Parathyroid adenoma (tissue), 2 donors: ENCODE measurements around the gene LRTM2.

ENCODE experiments used
- H2AFZ ChIP-seq: fragments of 300-600 bp; sonication (generic); one replicate; pipeline ENCODE4 v1.7.0; 2017; ENCODE audit warnings: antibody characterized with exemption, mild to moderate bottlenecking
- H3K27ac ChIP-seq: fragments of 300-600 bp; sonication (generic); one replicate; pipeline ENCODE4 v1.7.0; 2017
- H3K27me3 ChIP-seq: fragments of 300-600 bp; sonication (generic); one replicate; pipeline ENCODE4 v1.7.0; 2017; ENCODE audit warnings: low read length; ENCODE audit not compliant: control insufficient read depth, insufficient read depth
- H3K36me3 ChIP-seq: fragments of 300-600 bp; sonication (generic); one replicate; pipeline ENCODE4 v1.7.0; 2017; ENCODE audit warnings: low read length; ENCODE audit not compliant: control insufficient read depth, insufficient read depth
- H3K4me1 ChIP-seq: fragments of 300-600 bp; sonication (generic); one replicate; pipeline ENCODE4 v1.7.0; 2017; ENCODE audit warnings: control low read depth
- H3K4me2 ChIP-seq: fragments of 300-600 bp; sonication (generic); one replicate; pipeline ENCODE4 v1.7.0; 2017; ENCODE audit warnings: low read length
- H3K4me3 ChIP-seq: fragments of 300-600 bp; sonication (generic); one replicate; pipeline ENCODE4 v1.7.0; 2017; ENCODE audit warnings: low read depth, low read length
- H3K79me2 ChIP-seq: fragments of 300-600 bp; sonication (generic); one replicate; pipeline ENCODE4 v1.7.0; 2017; ENCODE audit warnings: control low read depth
- H3K9ac ChIP-seq: fragments of 300-600 bp; sonication (generic); one replicate; pipeline ENCODE4 v1.7.0; 2017; ENCODE audit warnings: mild to moderate bottlenecking
- H3K9me3 ChIP-seq: fragments of 300-600 bp; sonication (generic); one replicate; pipeline ENCODE4 v1.7.0; 2017; ENCODE audit warnings: low read length; ENCODE audit not compliant: control insufficient read depth
- TF ChIP-seq, protein P1 (sequence below): fragments of 300-600 bp; sonication (generic); IDR thresholded peaks from one replicate; pipeline ENCODE4 v1.7.0; 2017; ENCODE audit warnings: antibody characterized with exemption, mild to moderate bottlenecking
- donor health status: primary hyperparathyroidism.

The LRTM2 gene

DNA sequence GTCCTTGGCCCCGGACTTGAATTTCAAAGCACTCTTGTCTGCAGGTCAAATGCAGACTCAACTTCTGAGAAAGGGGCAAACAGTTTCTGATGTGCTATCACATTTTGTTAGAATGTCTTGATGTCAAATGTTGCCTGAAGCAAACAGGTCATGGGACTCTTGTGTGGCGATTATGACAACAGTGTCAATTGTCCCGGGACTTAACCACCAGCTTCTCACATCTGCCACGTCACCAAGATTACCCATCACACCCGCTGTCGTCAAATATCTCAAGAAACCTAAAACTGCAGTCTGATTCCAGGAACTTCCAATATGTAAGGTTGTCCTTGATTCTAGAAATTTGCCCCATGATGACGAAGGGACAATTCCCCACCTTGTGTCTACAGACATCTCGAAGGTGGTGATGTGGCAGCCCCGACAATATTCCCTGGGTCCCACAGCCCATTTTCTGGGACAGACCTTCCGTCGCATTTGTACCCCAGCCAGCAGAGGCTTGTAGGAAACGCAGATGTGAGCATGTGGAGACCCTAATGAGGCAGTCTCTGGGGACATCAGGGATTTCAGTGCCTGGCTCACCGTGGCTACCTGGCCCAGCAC, 21.3 kb downstream of the LRTM2 start:
- H3K4me3 ChIP-seq: no peak overlapping the region
- no peaks in the 10 kb centered on the region for H3K36me3 ChIP-seq
- TF ChIP-seq, protein P1, sequence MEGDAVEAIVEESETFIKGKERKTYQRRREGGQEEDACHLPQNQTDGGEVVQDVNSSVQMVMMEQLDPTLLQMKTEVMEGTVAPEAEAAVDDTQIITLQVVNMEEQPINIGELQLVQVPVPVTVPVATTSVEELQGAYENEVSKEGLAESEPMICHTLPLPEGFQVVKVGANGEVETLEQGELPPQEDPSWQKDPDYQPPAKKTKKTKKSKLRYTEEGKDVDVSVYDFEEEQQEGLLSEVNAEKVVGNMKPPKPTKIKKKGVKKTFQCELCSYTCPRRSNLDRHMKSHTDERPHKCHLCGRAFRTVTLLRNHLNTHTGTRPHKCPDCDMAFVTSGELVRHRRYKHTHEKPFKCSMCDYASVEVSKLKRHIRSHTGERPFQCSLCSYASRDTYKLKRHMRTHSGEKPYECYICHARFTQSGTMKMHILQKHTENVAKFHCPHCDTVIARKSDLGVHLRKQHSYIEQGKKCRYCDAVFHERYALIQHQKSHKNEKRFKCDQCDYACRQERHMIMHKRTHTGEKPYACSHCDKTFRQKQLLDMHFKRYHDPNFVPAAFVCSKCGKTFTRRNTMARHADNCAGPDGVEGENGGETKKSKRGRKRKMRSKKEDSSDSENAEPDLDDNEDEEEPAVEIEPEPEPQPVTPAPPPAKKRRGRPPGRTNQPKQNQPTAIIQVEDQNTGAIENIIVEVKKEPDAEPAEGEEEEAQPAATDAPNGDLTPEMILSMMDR: no peak
- H2AFZ ChIP-seq: no peak overlapping the region
- H3K27ac ChIP-seq: no peak overlapping the region
- H3K9me3 ChIP-seq: no peaks in the 10 kb centered on the region
- no peaks in the 10 kb centered on the region for H3K27me3 ChIP-seq
- H3K4me2 ChIP-seq: no peak overlapping the region
- H3K79me2 ChIP-seq: no peaks in the 10 kb centered on the region
- H3K9ac ChIP-seq: no peak overlapping the region
- H3K4me1 ChIP-seq: peaks cover 7% of the 10 kb centered on the region

DNA sequence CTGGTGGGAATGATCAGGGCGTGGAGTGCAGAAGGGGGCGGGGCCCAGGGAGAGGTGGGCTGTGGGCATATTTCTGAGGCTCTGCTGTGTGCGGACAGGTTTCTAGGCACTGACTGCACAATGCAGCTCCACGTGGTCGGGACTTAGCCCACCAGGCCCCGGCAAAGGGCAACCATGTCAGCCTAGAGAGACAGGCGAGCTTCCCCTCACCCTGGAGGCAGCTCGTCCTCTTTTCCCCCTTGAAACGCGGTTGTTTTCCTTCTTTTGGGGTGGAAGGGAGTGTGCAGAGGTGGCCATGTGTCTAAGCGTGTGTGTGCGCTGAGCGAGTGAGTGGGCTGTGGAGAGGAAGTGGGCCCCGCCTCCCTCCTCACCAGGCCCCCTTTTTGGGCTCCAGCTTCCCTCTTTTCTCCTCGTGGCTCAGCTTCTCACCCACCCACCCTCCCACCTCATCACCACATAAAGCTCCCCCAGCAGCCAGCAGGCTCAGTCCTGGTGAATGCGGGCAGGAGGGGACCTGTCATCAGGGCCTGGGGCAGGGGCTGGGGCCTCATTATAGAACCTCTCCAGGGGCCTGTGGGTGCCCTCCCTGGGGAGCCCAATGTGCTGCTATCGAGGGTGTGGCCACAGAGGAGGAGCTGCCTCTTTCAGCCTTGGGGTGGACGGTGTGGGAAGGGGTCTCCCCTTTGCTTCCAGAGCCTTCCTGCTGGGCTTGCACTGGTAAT, 22.0 kb downstream of the LRTM2 start:
- H3K27me3 ChIP-seq: no peaks in the 10 kb centered on the region
- no peaks in the 10 kb centered on the region for H3K36me3 ChIP-seq
- H3K27ac ChIP-seq: no peak overlapping the region
- no peaks in the 10 kb centered on the region for H3K79me2 ChIP-seq
- no peaks in the 10 kb centered on the region for H3K9me3 ChIP-seq
- no peak overlapping the region for H2AFZ ChIP-seq
- H3K4me3 ChIP-seq: no peak overlapping the region
- H3K4me1 ChIP-seq: peaks cover under 1% of the 10 kb centered on the region
- no peak overlapping the region for H3K4me2 ChIP-seq
- TF ChIP-seq, protein P1: no peak
- H3K9ac ChIP-seq: no peak overlapping the region

DNA sequence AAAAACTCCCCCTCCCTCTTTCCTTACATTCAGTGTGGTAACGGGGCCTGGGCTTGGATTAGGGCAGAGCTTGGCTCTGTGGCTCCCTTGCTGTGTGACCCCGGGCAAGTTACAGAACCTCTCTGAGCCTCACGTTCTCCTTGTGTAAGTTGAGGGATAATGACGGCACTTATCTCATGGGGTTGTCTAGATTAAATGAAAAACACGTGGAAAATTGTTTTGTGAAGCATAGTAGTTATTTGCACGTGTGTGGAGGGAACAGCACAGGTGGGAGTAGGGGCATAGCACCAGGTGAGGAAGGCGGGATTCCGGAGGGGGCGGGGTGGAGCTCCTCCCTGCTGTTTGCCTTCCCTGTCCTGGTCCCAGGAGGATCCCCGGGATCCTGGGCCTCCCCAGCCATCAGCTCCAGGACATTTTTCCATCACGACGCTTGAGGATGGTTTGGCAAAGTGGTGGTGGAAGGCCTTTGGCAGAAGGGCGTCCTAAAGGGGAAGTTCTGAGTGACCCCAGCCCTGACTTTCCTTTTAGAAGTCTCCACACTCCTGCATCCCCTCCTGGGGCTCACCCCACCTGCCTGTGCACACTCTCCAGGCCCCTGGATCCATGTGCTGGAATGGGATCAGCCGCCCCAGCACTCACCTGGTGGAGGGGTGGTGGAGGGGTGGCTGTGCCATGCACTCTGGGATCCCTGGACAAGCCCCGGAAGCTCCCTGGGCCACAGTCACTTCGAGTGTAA, 22.7 kb downstream of the LRTM2 start:
- H3K27me3 ChIP-seq: no peaks in the 10 kb centered on the region
- H3K4me1 ChIP-seq: no peaks in the 10 kb centered on the region
- H3K27ac ChIP-seq: no peak overlapping the region
- no peaks in the 10 kb centered on the region for H3K9me3 ChIP-seq
- no peaks in the 10 kb centered on the region for H3K79me2 ChIP-seq
- no peaks in the 10 kb centered on the region for H3K36me3 ChIP-seq
- H2AFZ ChIP-seq: no peak overlapping the region
- TF ChIP-seq, protein P1: no peak
- no peak overlapping the region for H3K4me2 ChIP-seq
- H3K4me3 ChIP-seq: no peak overlapping the region
- H3K9ac ChIP-seq: no peak overlapping the region

DNA sequence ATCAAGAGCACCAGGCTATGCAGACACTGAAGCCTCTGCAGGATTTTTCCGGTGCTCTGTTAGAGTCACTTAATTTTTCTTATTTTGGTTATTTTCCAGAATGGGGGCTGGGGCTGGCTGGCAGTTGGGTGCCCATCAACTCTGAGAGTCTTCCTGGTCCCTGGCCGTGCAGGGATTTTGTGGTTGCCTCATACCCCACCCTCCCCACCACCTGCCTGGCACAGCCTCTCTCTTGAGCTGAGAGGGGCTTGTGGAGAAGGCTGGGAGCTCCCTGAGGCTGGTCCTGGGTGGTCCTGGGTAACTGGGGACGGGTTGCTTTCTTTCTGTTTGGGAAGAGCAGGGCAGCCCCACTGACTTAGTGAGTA, 23.3 kb downstream of the LRTM2 start:
- Histone ChIP-seq H3K9ac (no peak overlapping the region), H3K4me1 (no peaks in the 10 kb centered on the region), H3K9me3 (no peaks in the 10 kb centered on the region), H3K4me2 (no peak overlapping the region), H3K79me2 (no peaks in the 10 kb centered on the region), H3K27ac (no peak overlapping the region), H2AFZ (no peak overlapping the region), H3K4me3 (no peak overlapping the region), H3K36me3 (no peaks in the 10 kb centered on the region), H3K27me3 (no peaks in the 10 kb centered on the region)
- TF ChIP-seq, protein P1: no peak
